IMR-90 (cell line): ENCODE measurements around the gene ATG5. TPM values are rescaled to one million over a fixed set of nuclear protein-coding genes. Genes with fewer than 3 reads are reported as not detected.
A peak's percentile ranks its signal among the peaks of the same experiment; 100 is the strongest.

ENCODE experiments used
- ATAC-seq: fragments of 200-7000 bp; cut with Tn5 transposase; 2 replicates; pipeline ENCODE4 v1.9.1; 2020; ENCODE audit warnings: low read depth, mild to moderate bottlenecking, moderate library complexity
- BruUV-seq: library from RNA; stranded (reverse); fragments of 400-500 nt; replicated peaks from 2 replicates; lab custom pipeline; 2021; lab: Mats Ljungman, UMichigan
- CTCF ChIA-PET: fragments of 300-600 bp; formaldehyde crosslinking; extraction: SDS; loops from one replicate; lab custom pipeline; 2021; ENCODE audit warnings: antibody characterized with exemption; lab: Yijun Ruan, JAX
- POLR2A ChIA-PET: fragments of 300-600 bp; sonication (Branson Sonifier 250); formaldehyde crosslinking; loops from one replicate; lab custom pipeline; 2022; ENCODE audit warnings: antibody characterized with exemption; ENCODE audit not compliant: unreplicated experiment; lab: Charles Lee
- DNase-seq: peaks from one replicate; pipeline ENCODE4 v3.0.0; 2013
- H2AFZ ChIP-seq: replicated peaks from 2 replicates; pipeline ENCODE3; 2013; ENCODE audit warnings: low read length, mild to moderate bottlenecking; ENCODE audit not compliant: poor library complexity
- H2AK5ac ChIP-seq: 2 replicates; pipeline ENCODE4 v1.6.1; 2013; ENCODE audit warnings: low read depth, low read length, inconsistent platforms
- H2AK9ac ChIP-seq: replicated peaks from 2 replicates; pipeline ENCODE3; 2013; ENCODE audit warnings: mild to moderate bottlenecking, low read depth, low read length, moderate library complexity; ENCODE audit not compliant: poor library complexity
- H2BK120ac ChIP-seq: 2 replicates; pipeline ENCODE4 v1.6.1; 2013; ENCODE audit warnings: low read depth, low read length, inconsistent platforms
- H2BK15ac ChIP-seq: 3 replicates; pipeline ENCODE4 v1.6.1; 2013; ENCODE audit warnings: low read depth, low read length, inconsistent platforms
- H2BK20ac ChIP-seq: 2 replicates; pipeline ENCODE4 v1.6.1; 2013; ENCODE audit warnings: low read depth, mild to moderate bottlenecking, inconsistent platforms, low read length, moderate library complexity
- H2BK5ac ChIP-seq: 2 replicates; pipeline ENCODE4 v1.6.1; 2013; ENCODE audit warnings: mild to moderate bottlenecking, low read depth, low read length, inconsistent platforms; ENCODE audit not compliant: poor library complexity, severe bottlenecking
- H3K14ac ChIP-seq: replicated peaks from 2 replicates; pipeline ENCODE4 v1.6.1; 2013; ENCODE audit warnings: low read depth, low read length, inconsistent platforms
- H3K18ac ChIP-seq: 2 replicates; pipeline ENCODE4 v1.6.1; 2013; ENCODE audit warnings: low read depth, low read length, control low read depth
- H3K23ac ChIP-seq: 2 replicates; pipeline ENCODE4 v1.6.1; 2013; ENCODE audit warnings: low read depth, low read length, inconsistent platforms
- H3K27ac ChIP-seq: 2 replicates; pipeline ENCODE4 v1.5.1; 2013; ENCODE audit warnings: mild to moderate bottlenecking, control low read depth, low read length; ENCODE audit not compliant: insufficient read depth
- H3K27me3 ChIP-seq: 2 replicates; pipeline ENCODE4 v1.6.1; 2013; ENCODE audit warnings: low read length; ENCODE audit not compliant: control insufficient read depth, insufficient read depth
- H3K36me3 ChIP-seq: 2 replicates; pipeline ENCODE4 v1.6.1; 2013; ENCODE audit warnings: low read length, mixed read lengths; ENCODE audit not compliant: control insufficient read depth, insufficient read depth
- H3K4ac ChIP-seq: 2 replicates; pipeline ENCODE4 v1.6.1; 2013; ENCODE audit warnings: low read depth, low read length, inconsistent platforms
- H3K4me1 ChIP-seq: 2 replicates; pipeline ENCODE4 v1.6.1; 2013; ENCODE audit warnings: low read length, mixed read lengths; ENCODE audit not compliant: control insufficient read depth, insufficient read depth
- H3K4me2 ChIP-seq: 2 replicates; pipeline ENCODE4 v1.6.1; 2013; ENCODE audit warnings: low read depth, mild to moderate bottlenecking, control low read depth, low read length, moderate library complexity
- H3K4me3 ChIP-seq: 2 replicates; pipeline ENCODE4 v1.5.1; 2013; ENCODE audit warnings: low read depth, mild to moderate bottlenecking, control low read depth, low read length, moderate library complexity; ENCODE audit not compliant: insufficient read depth
- H3K56ac ChIP-seq: 2 replicates; pipeline ENCODE4 v1.6.1; 2013; ENCODE audit warnings: low read length, inconsistent platforms; ENCODE audit not compliant: insufficient read depth; ENCODE audit errors: extremely low read depth
- H3K79me1 ChIP-seq, 2 experiments: 2 replicates each; pipeline ENCODE4 v1.6.1; 2013; ENCODE audit warnings: low read length in 2 of 2, inconsistent platforms in 1 of 2, low read depth in 1 of 2
- H3K9ac ChIP-seq: 2 replicates; pipeline ENCODE4 v1.6.1; 2013; ENCODE audit warnings: low read depth, low read length, control low read depth
- H3K9me1 ChIP-seq: 2 replicates; pipeline ENCODE4 v1.6.1; 2013; ENCODE audit warnings: low read length, inconsistent platforms; ENCODE audit not compliant: insufficient read depth
- H3K9me3 ChIP-seq: 2 replicates; pipeline ENCODE4 v1.6.1; 2013; ENCODE audit warnings: low read length; ENCODE audit not compliant: control insufficient read depth, insufficient read depth
- H4K20me1 ChIP-seq: 2 replicates; pipeline ENCODE4 v1.6.1; 2013; ENCODE audit warnings: low read length, inconsistent platforms; ENCODE audit not compliant: insufficient read depth
- H4K5ac ChIP-seq: 2 replicates; pipeline ENCODE4 v1.6.1; 2013; ENCODE audit warnings: mild to moderate bottlenecking, low read depth, low read length, control low read depth
- H4K8ac ChIP-seq, 2 experiments: 2 replicates each; pipeline ENCODE4 v1.6.1; 2013; ENCODE audit warnings: low read depth in 2 of 2, low read length in 2 of 2, control low read depth in 1 of 2, inconsistent platforms in 1 of 2
- H4K91ac ChIP-seq: 2 replicates; pipeline ENCODE4 v1.6.1; 2013; ENCODE audit warnings: low read depth, low read length, inconsistent platforms; ENCODE audit not compliant: insufficient read depth
- BHLHE40 ChIP-seq: fragments of 150-350 bp; IDR thresholded peaks from 2 replicates; pipeline ENCODE4 v1.6.1; 2016; ENCODE audit warnings: mild to moderate bottlenecking, low read depth, low read length
- MAFK ChIP-seq: IDR thresholded peaks from 2 replicates; pipeline ENCODE4 v1.6.1; 2012; ENCODE audit warnings: low read depth, low read length, improper control_type of control experiment
- MXI1 ChIP-seq: IDR thresholded peaks from 2 replicates; pipeline ENCODE4 v1.6.1; 2012; ENCODE audit warnings: low read depth, mild to moderate bottlenecking, low read length, moderate library complexity, borderline replicate concordance
- RAD21 ChIP-seq: IDR thresholded peaks from 2 replicates; pipeline ENCODE4 v1.6.1; 2012; ENCODE audit warnings: low read length, improper control_type of control experiment
- RCOR1 ChIP-seq: IDR thresholded peaks from 2 replicates; pipeline ENCODE4 v1.6.1; 2012; ENCODE audit warnings: mild to moderate bottlenecking, low read length, improper control_type of control experiment; ENCODE audit not compliant: insufficient replicate concordance
- WGBS, 2 experiments: methylation state at CpG; one replicate each; pipeline versions ENCODE4 v1.1.5 to v1.1.7; 2013; ENCODE audit warnings: missing lambda C conversion rate in 2 of 2; ENCODE audit not compliant: insufficient read length in 1 of 2; ENCODE audit errors: extremely low coverage in 2 of 2; 5-methylcytosine and 5-hydroxymethylcytosine counted together
- dilution Hi-C: fragments of 300-500 bp; cut with HindIII; formaldehyde crosslinking; loops from one replicate; pipeline ENCODE4 v1.14.3; 2018; ENCODE audit warnings: low sequenced_read_pairs; ENCODE audit not compliant: unreplicated experiment
- in situ Hi-C: fragments of 300-500 bp; cut with MboI; formaldehyde crosslinking; loops from 3 replicates; pipeline ENCODE4 v1.14.3; 2019; ENCODE audit warnings: low sequenced_read_pairs, inconsistent platforms, mixed read lengths
- intact Hi-C: fragments of 100-400 bp; cut with micrococcal nuclease; formaldehyde crosslinking; loops from 2 replicates; pipeline ENCODE4 v1.10.0; 2022
- polyA plus RNA-seq, 3 experiments: library from polyadenylated mRNA; depleted of rRNA; stranded (reverse); fragments of >200 nt; gene quantifications; 2 replicates each; pipeline ENCODE4 v1.2.3, GENCODE V29; 2012; ENCODE audit warnings: low replicate concordance in 1 of 3
- total RNA-seq: library from RNA; depleted of rRNA; stranded (reverse); fragments of >200 nt; gene quantifications from 2 replicates; pipeline ENCODE4 v1.2.3, GENCODE V29; 2012
- TF ChIP-seq, protein P1 (sequence below): fragments of 150-350 bp; IDR thresholded peaks from 2 replicates; pipeline ENCODE4 v1.6.1; 2016; ENCODE audit warnings: low read depth, mild to moderate bottlenecking, low read length, moderate library complexity, borderline replicate concordance
- TF ChIP-seq, protein P2 (sequence below): conservative IDR thresholded peaks from 2 replicates; pipeline ENCODE4 v1.5.1; 2012; ENCODE audit warnings: mild to moderate bottlenecking, low read depth, low read length, improper control_type of control experiment

ATG5 gene
- total and polyA plus RNA-seq, 2 of the 4 experiments (the other 2 are of a cell fraction) = 13.5 to 28.0 TPM

DNA sequence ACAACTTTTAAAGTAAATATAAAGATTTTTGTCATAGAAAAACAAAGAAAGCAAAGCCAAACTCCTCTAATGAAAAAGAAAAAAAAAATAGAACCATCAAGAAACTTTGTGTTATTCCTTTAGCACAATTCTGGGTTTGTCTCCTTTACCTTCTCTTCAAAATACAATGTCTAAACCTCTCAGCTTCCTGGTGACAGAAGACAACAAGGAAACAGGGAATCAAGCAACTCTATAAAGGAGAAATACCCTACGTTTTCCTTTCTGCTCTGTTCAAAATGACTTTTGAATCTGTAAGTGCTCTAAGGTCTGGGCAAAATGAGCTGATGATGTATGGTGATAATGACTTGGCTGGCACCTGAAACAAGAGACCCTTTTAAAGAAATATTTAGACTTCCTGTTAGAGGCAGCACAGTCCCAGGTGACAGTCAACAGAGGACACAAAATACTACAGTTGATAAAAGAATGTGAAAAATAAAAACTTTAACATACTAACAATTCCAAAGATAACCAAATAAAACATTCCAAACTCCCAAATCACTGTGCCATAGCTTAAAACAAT is 138.1 kb downstream of the ATG5 start:
- Histone ChIP-seq H2AK9ac (no peak overlapping the region), H3K27me3 (no peaks in the 10 kb centered on the region), H3K18ac (peak overlapping the region; percentile 17; the same call in 1 of the 2 replicates), H3K9me1 (peaks cover 3% of the 10 kb centered on the region), H3K9me3 (no peaks in the 10 kb centered on the region), H2BK120ac (peak overlapping the region; percentile 79), H2BK15ac (peak overlapping the region; percentile 47; the same call in 2 of the 3 replicates), H3K23ac (0 out of 2 replicates have a peak overlapping the region, but pooled peaks have one; percentile 17), H3K36me3 (peaks cover 5% of the 10 kb centered on the region), H3K4me1 (peaks cover 5% of the 10 kb centered on the region), H4K91ac (peak overlapping the region; percentile 37; the same call in 1 of the 2 replicates), H3K4me3 (no peak overlapping the region), H3K27ac (no peak overlapping the region), H3K9ac (no peak overlapping the region), H3K4me2 (no peak overlapping the region; the same call in 1 of the 2 replicates), H4K5ac (no peak overlapping the region; the same call in 1 of the 2 replicates), H4K8ac (peak overlapping the region in 1 of 2 experiments; percentile 53; a peak in 2 of 4 replicates), H3K79me1 (peaks cover 0 to 5% of the 10 kb centered on the region in 2 experiments; a peak in 1 of 4 replicates), H3K4ac (peak overlapping the region; percentile 18; the same call in 1 of the 2 replicates), H2AK5ac (peak overlapping the region; percentile 11; the same call in 1 of the 2 replicates), H3K56ac (peak overlapping the region; percentile 24; the same call in 1 of the 2 replicates), H3K14ac (peak overlapping the region; percentile 34), H2BK5ac (peak overlapping the region; percentile 67), H2BK20ac (peak overlapping the region; percentile 41; the same call in 1 of the 2 replicates), H2AFZ (no peak overlapping the region), H4K20me1 (no peaks in the 10 kb centered on the region)
- TF ChIP-seq, protein P1, sequence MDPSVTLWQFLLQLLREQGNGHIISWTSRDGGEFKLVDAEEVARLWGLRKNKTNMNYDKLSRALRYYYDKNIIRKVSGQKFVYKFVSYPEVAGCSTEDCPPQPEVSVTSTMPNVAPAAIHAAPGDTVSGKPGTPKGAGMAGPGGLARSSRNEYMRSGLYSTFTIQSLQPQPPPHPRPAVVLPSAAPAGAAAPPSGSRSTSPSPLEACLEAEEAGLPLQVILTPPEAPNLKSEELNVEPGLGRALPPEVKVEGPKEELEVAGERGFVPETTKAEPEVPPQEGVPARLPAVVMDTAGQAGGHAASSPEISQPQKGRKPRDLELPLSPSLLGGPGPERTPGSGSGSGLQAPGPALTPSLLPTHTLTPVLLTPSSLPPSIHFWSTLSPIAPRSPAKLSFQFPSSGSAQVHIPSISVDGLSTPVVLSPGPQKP = no peak
- no peak for TF ChIP-seq RCOR1
- no peak for TF ChIP-seq RAD21
- no peak for TF ChIP-seq BHLHE40
- TF ChIP-seq MAFK = no peak
- TF ChIP-seq, protein P2, sequence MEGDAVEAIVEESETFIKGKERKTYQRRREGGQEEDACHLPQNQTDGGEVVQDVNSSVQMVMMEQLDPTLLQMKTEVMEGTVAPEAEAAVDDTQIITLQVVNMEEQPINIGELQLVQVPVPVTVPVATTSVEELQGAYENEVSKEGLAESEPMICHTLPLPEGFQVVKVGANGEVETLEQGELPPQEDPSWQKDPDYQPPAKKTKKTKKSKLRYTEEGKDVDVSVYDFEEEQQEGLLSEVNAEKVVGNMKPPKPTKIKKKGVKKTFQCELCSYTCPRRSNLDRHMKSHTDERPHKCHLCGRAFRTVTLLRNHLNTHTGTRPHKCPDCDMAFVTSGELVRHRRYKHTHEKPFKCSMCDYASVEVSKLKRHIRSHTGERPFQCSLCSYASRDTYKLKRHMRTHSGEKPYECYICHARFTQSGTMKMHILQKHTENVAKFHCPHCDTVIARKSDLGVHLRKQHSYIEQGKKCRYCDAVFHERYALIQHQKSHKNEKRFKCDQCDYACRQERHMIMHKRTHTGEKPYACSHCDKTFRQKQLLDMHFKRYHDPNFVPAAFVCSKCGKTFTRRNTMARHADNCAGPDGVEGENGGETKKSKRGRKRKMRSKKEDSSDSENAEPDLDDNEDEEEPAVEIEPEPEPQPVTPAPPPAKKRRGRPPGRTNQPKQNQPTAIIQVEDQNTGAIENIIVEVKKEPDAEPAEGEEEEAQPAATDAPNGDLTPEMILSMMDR = no peak
- no peak for TF ChIP-seq MXI1
- no CpG with 5 or more reads among the region's 1 CpG for WGBS, 2 experiments
- in situ Hi-C loops (no loop called here), dilution Hi-C loops (no loop called here), intact Hi-C loops (no loop called here)
- DNase-seq (no peak), ATAC-seq (peak; percentile 53)
- ChIA-PET CTCF (no interaction called here), POLR2A (interaction anchor here (0.6 kb wide), 1 partner anchor 25 kb away, joined by 3 read pairs; no protein-coding TSS in a partner anchor)
- BruUV-seq = no TSS peak
